Heart left ventricle (tissue), 16 donors: Measurements from ENCODE around the gene STK11. TPM values are rescaled to one million over a fixed set of nuclear protein-coding genes. Genes with fewer than 3 reads are reported as not detected.
A peak's percentile ranks its signal among the peaks of the same experiment; 100 is the strongest.

Experiments
- ATAC-seq, 4 donors: fragments of 200-7000 bp; cut with Tn5 transposase; one replicate each; pipeline ENCODE4 v1.9.1; 2020 to 2022; ENCODE audit warnings: moderate library complexity in 4 of 4, mild to moderate bottlenecking in 3 of 4, moderate number of reproducible peaks in 1 of 4
- DNase-seq, 5 donors: peaks; one replicate each; pipeline ENCODE4 v3.0.0-alpha.2; 2020
- H3K27ac ChIP-seq, 12 donors: fragments of 200-600 bp; sonication (generic) in 4 of 12; one replicate each; pipeline versions ENCODE4 v1.5.0 to v1.8.0; 2016 to 2022; ENCODE audit warnings: mild to moderate bottlenecking in 2 of 12
- H3K27me3 ChIP-seq, 9 donors: fragments of 200-600 bp; sonication (generic) in 2 of 9; one replicate each; pipeline versions ENCODE4 v1.5.1 to v1.8.0; 2016 to 2022; ENCODE audit warnings: mild to moderate bottlenecking in 3 of 9
- H3K36me3 ChIP-seq, 9 donors: fragments of 200-600 bp; sonication (generic) in 2 of 9; one replicate each; pipeline versions ENCODE4 v1.5.0 to v1.8.0; 2018 to 2022; ENCODE audit warnings: mild to moderate bottlenecking in 2 of 9
- H3K4me1 ChIP-seq, 12 donors: fragments of 200-600 bp; sonication (generic) in 4 of 12; one replicate each; pipeline versions ENCODE4 v1.5.0 to v1.8.0; 2016 to 2022; ENCODE audit warnings: mild to moderate bottlenecking in 3 of 12
- H3K4me3 ChIP-seq, 12 donors: fragments of 200-600 bp; sonication (generic) in 4 of 12; one replicate each; pipeline versions ENCODE4 v1.5.0 to v1.8.0; 2017 to 2022; ENCODE audit warnings: mild to moderate bottlenecking in 9 of 12, moderate library complexity in 4 of 12
- H3K9me3 ChIP-seq, 12 donors: fragments of 200-600 bp; sonication (generic) in 4 of 12; one replicate each; pipeline versions ENCODE4 v1.5.0 to v1.8.0; 2016 to 2022; ENCODE audit warnings: mild to moderate bottlenecking in 1 of 12
- CTCF ChIP-seq, 12 donors: fragments of 200-600 bp; sonication (generic) in 4 of 12; IDR thresholded peaks; one replicate each; pipeline versions ENCODE4 v1.5.0 to v1.8.0; 2018 to 2022; ENCODE audit warnings: antibody characterized with exemption in 12 of 12, mild to moderate bottlenecking in 5 of 12
- POLR2A ChIP-seq, 2 donors: fragments of 450-650 bp; IDR thresholded peaks; one replicate each; pipeline ENCODE4 v1.6.1; 2017; ENCODE audit warnings: antibody characterized with exemption in 2 of 2, mild to moderate bottlenecking in 2 of 2, moderate library complexity in 2 of 2
- WGBS, 4 donors: extraction: QIAGEN DNeasy Blood & Tissue Kit in 2 of 4; methylation state at CpG; one replicate each; pipeline versions ENCODE4 v1.1.5 to v1.1.7; 2013 to 2018; 5-methylcytosine and 5-hydroxymethylcytosine counted together
- intact Hi-C, 10 donors: fragments of 100-400 bp; cut with DNase I; formaldehyde crosslinking; loops; one replicate each; pipeline versions ENCODE4 v1.11.1 to v1.14.2; 2022
- polyA plus RNA-seq, 2 donors: library from polyadenylated mRNA; stranded (reverse); fragments of 200-250 nt; gene quantifications; one replicate each; pipeline ENCODE4 v1.2.3, GENCODE V29; 2013
- total RNA-seq, 9 donors: library from RNA; depleted of rRNA in 2 of 9; stranded (reverse); fragments of >200 nt in 2 of 9; fragmentation: NEBNext Ultra II Directional in 3 of 9; extraction: Animal tissue kit (Norgen Biotek cat#: 25700) in 3 of 9; gene quantifications; one replicate each; pipeline versions ENCODE4 v1.1.0 to v1.2.4, GENCODE V29; 2016 to 2023
- donor health status: ischemic (EF 13 %, LVEDD 7.1; RV severe dilation, severe dysfunction).
- donor health status: healthy with polysubstance abuse.
- donor health status: DM: no; HTN: yes; CAD: no.
- donor health status: DM: no; HTN: no; CAD: no.
- donor health status: ischemic (EF 25% LVEDD 6.9; RV normal size, moderate dysfunction).
- donor health status: ischemic (EF 25% LVEDD 5.7; RV mildly dilated, moderate dysfunction).
- donor health status: healthy.
- donor health status: DM: yes; HTN: yes; CAD: no.
- donor health status: ischemic (EF 35%, LVEDD 5.7; RV mildly dilated, moderate dysfunction).
- donor health status: nonischemic (EF 11% LVEDD 7.7; RV severe dilation, severe dysfunction).
- donor health status: DM: yes; HTN: yes; CAD: no.
- donor health status: PGD.
- donor health status: ischemic (EF 29% LVEDD 5.4; RV normal size, mild dysfunction).
- donor health status: nonischemic (EF 23%, LVEDD 6.1; RV moderate dilation, normal function).

STK11 gene
- total and polyA plus RNA-seq, 11 donors: 44.7 to 92.0 (median 50.7) TPM

GRCh38 chr19:1258163-1258492 is 52.5 kb downstream of the STK11 start:
- no peak for ATAC-seq
- Histone ChIP-seq H3K4me3 (peak overlapping the region in 3 of 12 donors; percentile 32 to 82 (median 78)), H3K27ac (peak overlapping the region; percentile 84 to 100 (median 98)), H3K36me3 (peaks cover 9 to 55% (median 49%) of the 10 kb centered on the region in 9 donors), H3K27me3 (no peaks in the 10 kb centered on the region), H3K4me1 (peaks cover 30 to 95% (median 90%) of the 10 kb centered on the region in 12 donors), H3K9me3 (no peaks in the 10 kb centered on the region)
- no peak for TF ChIP-seq POLR2A (IDR thresholded peaks at IDR 0.05)
- TF ChIP-seq CTCF (IDR thresholded peaks at IDR 0.05): no peak
- no peak for DNase-seq
- 57 to 78% (median 65%) methylated on average over 7 to 8 of the region's 8 CpGs for WGBS, 4 donors
- intact Hi-C loops: no loop called here

GRCh38 chr19:1258707-1259205 is 53.2 kb downstream of the STK11 start:
- H3K9me3 ChIP-seq: no peaks in the 10 kb centered on the region
- peak overlapping the region in 10 of 12 donors; percentile 3 to 82 (median 36) for H3K4me3 ChIP-seq
- H3K36me3 ChIP-seq: peaks cover 9 to 52% (median 46%) of the 10 kb centered on the region in 9 donors
- no peak for TF ChIP-seq POLR2A (IDR thresholded peaks at IDR 0.05)
- no peak for TF ChIP-seq CTCF (IDR thresholded peaks at IDR 0.05)
- H3K4me1 ChIP-seq: peaks cover 27 to 88% (median 84%) of the 10 kb centered on the region in 12 donors
- no peaks in the 10 kb centered on the region for H3K27me3 ChIP-seq
- intact Hi-C loops: no loop called here
- DNase-seq (no peak), ATAC-seq (no peak)
- peak overlapping the region; percentile 84 to 100 (median 98) for H3K27ac ChIP-seq
- 29 to 46% (median 34%) methylated on average over 15 of the region's 15 CpGs for WGBS, 4 donors

- intact Hi-C loops: no loop called here
- Histone ChIP-seq H3K4me1 (peaks cover 21 to 83% (median 78%) of the 10 kb centered on the region in 12 donors), H3K4me3 (peak overlapping the region in 10 of 12 donors; percentile 3 to 82 (median 36)), H3K27ac (peak overlapping the region; percentile 84 to 100 (median 98)), H3K27me3 (no peaks in the 10 kb centered on the region), H3K9me3 (no peaks in the 10 kb centered on the region), H3K36me3 (peaks cover 6 to 46% (median 40%) of the 10 kb centered on the region in 9 donors)
- WGBS, 4 donors: 16 to 28% (median 23%) methylated on average over 12 to 17 of the region's 17 CpGs
- TF ChIP-seq CTCF (IDR thresholded peaks at IDR 0.05): no peak
- TF ChIP-seq POLR2A (IDR thresholded peaks at IDR 0.05): peak in 1 of 2 donors; percentile 58
- DNase-seq (peak; percentile 87 to 93 (median 89)), ATAC-seq (peak; percentile 29 to 68 (median 32))
Measured at GRCh38 chr19:1259206-1259875, 53.8 kb downstream of the STK11 start.
